HL-60/S4 treated with retinoic acid at 250 ng/mL for 4 days and 3 days (cell line): ENCODE results near the gene FASN.

Experiments
- in situ Hi-C: fragments of 300-500 bp; cut with MboI; formaldehyde crosslinking; loops from 2 replicates; pipeline ENCODE4 v1.7.0; 2022; ENCODE audit warnings: low sequenced_read_pairs

FASN gene

GRCh38 chr17:82089723-82090548 lies 8.1 kb downstream of the FASN start:
- in situ Hi-C loops: no loop called here

GRCh38 chr17:82088838-82089722 lies 9.0 kb downstream of the FASN start:
- in situ Hi-C loops: no loop called here

- in situ Hi-C loops: no loop called here
These were observed 9.8 kb downstream of the FASN start for GRCh38 chr17:82087961-82088837.

GRCh38 chr17:82086941-82087906 lies 10.8 kb downstream of the FASN start:
- in situ Hi-C loops: no loop called here

- in situ Hi-C loops: no loop called here
These were observed 11.9 kb downstream of the FASN start for GRCh38 chr17:82085931-82086764.

- in situ Hi-C loops: no loop called here
These were observed 12.8 kb downstream of the FASN start for GRCh38 chr17:82085031-82085861.

GRCh38 chr17:82084373-82085030 lies 13.5 kb downstream of the FASN start:
- in situ Hi-C loops: no loop called here

- in situ Hi-C loops: no loop called here
These were observed 14.3 kb downstream of the FASN start for GRCh38 chr17:82083533-82084359.

GRCh38 chr17:82083009-82083408 lies 15.0 kb downstream of the FASN start:
- in situ Hi-C loops: no loop called here

- in situ Hi-C loops: no loop called here
These were observed 15.6 kb downstream of the FASN start for GRCh38 chr17:82082456-82082855.

GRCh38 chr17:82081966-82082365 lies 16.1 kb downstream of the FASN start:
- in situ Hi-C loops: no loop called here

GRCh38 chr17:82081546-82081945 lies 16.5 kb downstream of the FASN start:
- in situ Hi-C loops: no loop called here

GRCh38 chr17:82080789-82081464 lies 17.1 kb downstream of the FASN start:
- in situ Hi-C loops: no loop called here

GRCh38 chr17:82080048-82080788 lies 17.8 kb downstream of the FASN start:
- in situ Hi-C loops: no loop called here

GRCh38 chr17:82079001-82079677 lies 18.9 kb downstream of the FASN start:
- in situ Hi-C loops: no loop called here
